GM12878 (cell line): ENCODE measurements around the gene SGF29.

Experiments used
- BCL3 ChIP-seq: IDR thresholded peaks from 2 replicates; pipeline ENCODE4 v1.6.1; 2011; ENCODE audit warnings: borderline replicate concordance, low read depth, mild to moderate bottlenecking, moderate library complexity, low read length; ENCODE audit not compliant: insufficient read depth, poor library complexity, severe bottlenecking
- BHLHE40 ChIP-seq, 2 experiments: fragments of 450-650 bp in 1 of 2; IDR thresholded peaks; 2 replicates each; pipeline ENCODE4 v1.6.1; 2011 to 2017; ENCODE audit warnings: low read depth in 2 of 2, borderline replicate concordance in 1 of 2, improper control_type of control experiment in 1 of 2, low read length in 1 of 2, mild to moderate bottlenecking in 1 of 2
- CEBPB ChIP-seq, 2 experiments: fragments of 150-350 bp in 1 of 2; IDR thresholded peaks; 2 replicates each; pipeline ENCODE4 v1.6.1; 2012 to 2014; ENCODE audit warnings: low read depth in 2 of 2, low read length in 2 of 2, borderline replicate concordance in 1 of 2, inconsistent platforms in 1 of 2
- CTCF ChIP-seq, 3 experiments: IDR thresholded peaks in 2 of 3; conservative IDR thresholded peaks in 1 of 3; 2 replicates each; pipeline ENCODE4 v1.5.1; 2011; ENCODE audit warnings: low read depth in 3 of 3, low read length in 3 of 3, mild to moderate bottlenecking in 3 of 3, control low read depth in 2 of 3, moderate library complexity in 2 of 3, inconsistent platforms in 1 of 3, mixed read lengths in 1 of 3; ENCODE audit not compliant: control insufficient read depth in 2 of 3, insufficient read depth in 1 of 3; ENCODE audit errors: extremely low read depth in 1 of 3
- CUX1 ChIP-seq: IDR thresholded peaks from 2 replicates; pipeline ENCODE4 v1.6.1; 2012; ENCODE audit warnings: improper control_type of control experiment, low read depth, low read length; ENCODE audit not compliant: insufficient replicate concordance
- FOS ChIP-seq: IDR thresholded peaks from 3 replicates; pipeline ENCODE4 v1.6.1; 2011; ENCODE audit warnings: borderline replicate concordance; ENCODE audit not compliant: insufficient read length; ENCODE audit errors: extremely low read depth
- FOXM1 ChIP-seq: IDR thresholded peaks from 2 replicates; pipeline ENCODE4 v1.6.1; 2012; ENCODE audit warnings: low read depth, mild to moderate bottlenecking, inconsistent platforms, low read length, moderate library complexity
- NR2C2 ChIP-seq: IDR thresholded peaks from 2 replicates; pipeline ENCODE4 v1.6.1; 2011; ENCODE audit warnings: borderline replicate concordance, low read depth; ENCODE audit not compliant: control insufficient read depth, insufficient read length
- SMC3 ChIP-seq: IDR thresholded peaks from 2 replicates; pipeline ENCODE4 v1.6.1; 2011; ENCODE audit warnings: low read length, improper control_type of control experiment, borderline replicate concordance
- TAF1 ChIP-seq: IDR thresholded peaks from 2 replicates; pipeline ENCODE4 v1.6.1; 2011; ENCODE audit warnings: mild to moderate bottlenecking, low read depth, low read length, borderline replicate concordance
- USF1 ChIP-seq: IDR thresholded peaks from 2 replicates; pipeline ENCODE4 v1.6.1; 2011; ENCODE audit warnings: borderline replicate concordance, low read depth, mild to moderate bottlenecking, moderate library complexity, mixed read lengths, low read length; ENCODE audit not compliant: insufficient read depth; ENCODE audit errors: extremely low read length
- ZNF274 ChIP-seq: IDR thresholded peaks from one replicate; pipeline ENCODE4 v1.8.0; 2011; ENCODE audit not compliant: insufficient read length, insufficient read depth
- ZNF592 ChIP-seq: fragments of 450-650 bp; IDR thresholded peaks from 2 replicates; pipeline ENCODE4 v1.6.1; 2017; ENCODE audit warnings: mild to moderate bottlenecking, moderate library complexity

- TF ChIP-seq BHLHE40 (IDR thresholded peaks at IDR 0.05; ENCODE audit: borderline replicate concordance in 1 of 2, low read depth in 2 of 2, low read length in 1 of 2) (no peak), CUX1 (no peak), USF1 (no peak), CTCF (IDR thresholded peaks at IDR 0.05 in 2 of 3, conservative IDR thresholded peaks at IDR 0.05 in 1 of 3; ENCODE audit: control insufficient read depth in 2 of 3, extremely low read depth in 1 of 3, insufficient read depth in 1 of 3, low read depth in 3 of 3, low read length in 3 of 3) (no peak), ZNF274 (no peak), FOXM1 (no peak), BCL3 (no peak), SMC3 (no peak), FOS (no peak), CEBPB (IDR thresholded peaks at IDR 0.05; ENCODE audit: borderline replicate concordance in 1 of 2, low read depth in 2 of 2, low read length in 2 of 2) (no peak), TAF1 (no peak), ZNF592 (no peak), NR2C2 (no peak)
Observed at GRCh38 chr16:28623172-28623711, 69.5 kb downstream of the SGF29 start.
